Cardiac muscle cell (in vitro differentiated cells and primary cell): Measurements from ENCODE around the gene PRX. TPM values are rescaled to one million over a fixed set of nuclear protein-coding genes. Genes with fewer than 3 reads are reported as not detected.

Experiments
- DNase-seq, 2 donors: peaks; one replicate each; pipeline versions ENCODE4 v3.0.0 to v3.0.0-alpha.2; 2010 to 2017; ENCODE audit warnings: low read depth in 1 of 2, low spot score in 1 of 2
- H3K27ac ChIP-seq: fragments of 200-600 bp; sonication (generic); 2 replicates; pipeline ENCODE4 v1.5.1; 2016
- H3K27me3 ChIP-seq: fragments of 200-600 bp; sonication (generic); 2 replicates; pipeline ENCODE4 v1.6.0; 2016; ENCODE audit warnings: control low read depth
- H3K36me3 ChIP-seq: fragments of 200-600 bp; sonication (generic); 2 replicates; pipeline ENCODE4 v1.5.1; 2016; ENCODE audit warnings: control low read depth
- H3K4me1 ChIP-seq: fragments of 200-600 bp; sonication (generic); 2 replicates; pipeline ENCODE4 v1.8.1; 2017; ENCODE audit warnings: low read depth, mild to moderate bottlenecking, mixed run types
- H3K4me3 ChIP-seq: fragments of 200-600 bp; sonication (generic); 2 replicates; pipeline ENCODE4 v1.5.1; 2016; ENCODE audit warnings: mild to moderate bottlenecking
- H3K9me3 ChIP-seq: fragments of 200-600 bp; sonication (generic); 2 replicates; pipeline ENCODE4 v1.5.1; 2017; ENCODE audit warnings: low read depth, mild to moderate bottlenecking, control low read depth
- CTCF ChIP-seq: IDR thresholded peaks from 2 replicates; pipeline ENCODE4 v1.5.1; 2012; ENCODE audit warnings: low read depth, mild to moderate bottlenecking, low read length
- polyA plus RNA-seq: library from polyadenylated mRNA; unstranded; fragments of >200 nt; fragmentation: Nextera tagmentation; extraction: Ambion mirVana; gene quantifications from 2 replicates; pipeline ENCODE4 v1.2.1, GENCODE V29; 2016
- total RNA-seq: library from RNA; depleted of rRNA; stranded (reverse); fragments of >200 nt; gene quantifications from 2 replicates; pipeline ENCODE4 v1.2.3, GENCODE V29; 2016

PRX gene
- total and polyA plus RNA-seq, 2 experiments from 2014 or later, result 2.3 to 9.1 TPM

- H3K4me3 ChIP-seq, result no peak overlapping the region
- H3K27me3 ChIP-seq, result no peaks in the 10 kb centered on the region
- H3K9me3 ChIP-seq, result no peaks in the 10 kb centered on the region
- DNase-seq, result no peak
- TF ChIP-seq CTCF, result no peak
- H3K4me1 ChIP-seq, result peaks cover 18% of the 10 kb centered on the region
- no peak overlapping the region for H3K27ac ChIP-seq
- peaks cover 59% of the 10 kb centered on the region for H3K36me3 ChIP-seq
Measured at GRCh38 chr19:40369797-40370196, 43.4 kb downstream of the PRX start.

- H3K36me3 ChIP-seq, result peaks cover 45% of the 10 kb centered on the region
- H3K4me1 ChIP-seq, result peaks cover 18% of the 10 kb centered on the region
- no peaks in the 10 kb centered on the region for H3K9me3 ChIP-seq
- no peak for TF ChIP-seq CTCF
- no peak overlapping the region for H3K4me3 ChIP-seq
- H3K27me3 ChIP-seq, result no peaks in the 10 kb centered on the region
- DNase-seq, result peak in 1 of 2 donors; percentile 20
- H3K27ac ChIP-seq, result peak overlapping the region; percentile 89
Measured at GRCh38 chr19:40367577-40368434, 45.4 kb downstream of the PRX start.

- peaks cover 36% of the 10 kb centered on the region for H3K36me3 ChIP-seq
- no peaks in the 10 kb centered on the region for H3K27me3 ChIP-seq
- H3K4me3 ChIP-seq, result peak overlapping the region; percentile 41
- TF ChIP-seq CTCF, result no peak
- peak; percentile 36 to 88 for DNase-seq
- peak overlapping the region; percentile 89 for H3K27ac ChIP-seq
- H3K9me3 ChIP-seq, result no peaks in the 10 kb centered on the region
- peaks cover 18% of the 10 kb centered on the region for H3K4me1 ChIP-seq
Measured at GRCh38 chr19:40366697-40367561, 46.2 kb downstream of the PRX start.

GRCh38 chr19:40365613-40366401, 47.4 kb downstream of the PRX start:
- Histone ChIP-seq H3K36me3 (peaks cover 27% of the 10 kb centered on the region), H3K4me1 (peaks cover 18% of the 10 kb centered on the region), H3K4me3 (peak overlapping the region; percentile 41), H3K27ac (peak overlapping the region; percentile 89), H3K27me3 (no peaks in the 10 kb centered on the region), H3K9me3 (no peaks in the 10 kb centered on the region)
- TF ChIP-seq CTCF, result no peak
- peak; percentile 82 to 89 for DNase-seq

- H3K27ac ChIP-seq, result no peak overlapping the region
- H3K27me3 ChIP-seq, result no peaks in the 10 kb centered on the region
- H3K9me3 ChIP-seq, result no peaks in the 10 kb centered on the region
- peaks cover 19% of the 10 kb centered on the region for H3K36me3 ChIP-seq
- peak overlapping the region; percentile 41 for H3K4me3 ChIP-seq
- no peak for DNase-seq
- H3K4me1 ChIP-seq, result peaks cover 18% of the 10 kb centered on the region
- no peak for TF ChIP-seq CTCF
Measured at GRCh38 chr19:40365010-40365409, 48.2 kb downstream of the PRX start.
